ENCODE data around the gene GRK1.

GRK1 gene

DNA sequence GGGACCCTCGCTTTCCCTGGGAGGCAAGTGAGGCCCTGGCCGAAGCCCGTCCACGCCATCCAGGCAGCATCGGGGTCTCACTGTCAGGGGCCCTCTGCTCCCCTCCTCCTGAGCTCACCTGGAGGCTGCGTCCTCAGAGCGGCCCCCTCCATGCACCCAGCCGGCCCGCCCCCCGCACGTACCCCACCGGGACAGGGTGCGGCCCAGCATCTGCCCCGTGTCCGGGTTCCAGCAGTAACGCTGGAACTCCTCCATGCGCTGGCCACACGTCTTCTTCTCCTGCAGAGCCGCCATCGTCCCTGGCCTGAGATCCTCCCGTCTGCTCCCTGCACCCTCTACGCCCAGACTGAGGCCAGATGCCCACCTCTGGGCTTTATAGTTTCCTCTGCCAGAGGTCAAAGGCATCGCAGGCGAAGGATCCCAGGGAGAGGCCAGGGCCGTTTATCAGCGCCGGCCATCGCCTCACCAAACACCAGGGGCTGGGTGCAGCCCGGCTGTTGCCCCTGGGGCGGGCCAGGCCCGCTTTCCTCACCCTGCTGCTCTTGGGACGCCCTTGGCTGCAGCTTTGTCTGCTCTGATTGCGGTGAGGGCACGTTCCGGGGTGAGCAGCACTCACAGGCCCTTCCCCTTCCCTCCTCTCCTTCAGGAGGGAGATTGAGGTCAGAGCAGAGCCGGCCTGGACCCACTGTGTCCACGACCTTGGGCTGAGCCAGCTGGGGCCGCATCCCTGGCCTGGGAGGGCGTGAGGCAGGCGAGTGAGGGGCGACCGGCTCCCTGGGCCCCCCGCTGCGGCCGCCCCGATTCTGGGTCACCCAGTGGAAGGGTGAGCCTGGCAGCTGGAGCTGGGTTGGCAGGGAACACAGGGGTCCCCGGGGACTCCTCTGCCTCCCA, 8.9 kb upstream of the GRK1 start, which contains the start of gene ATP4B:
TSS of gene ATP4B (minus strand) at position 348 of the 891 bp plus-strand sequence. CDS start at position 294, 54 bp downstream.
- no peak within 1 kb of the TSS for H3K4me3 Mint-ChIP-seq
- H3K4me1 Mint-ChIP-seq, result peaks cover 11% of the 10 kb centered on the region
- H3K27ac Mint-ChIP-seq, result no peak within 1 kb of the TSS
- peaks cover 14% of the 10 kb centered on the region for H3K9me3 Mint-ChIP-seq
- no peaks in the 10 kb centered on the region for H3K27me3 Mint-ChIP-seq (ENCODE audit: low read depth)
- no peaks in the 10 kb centered on the region for H3K36me3 Mint-ChIP-seq (ENCODE audit: low read depth)
- TF ChIP-seq, protein P1, sequence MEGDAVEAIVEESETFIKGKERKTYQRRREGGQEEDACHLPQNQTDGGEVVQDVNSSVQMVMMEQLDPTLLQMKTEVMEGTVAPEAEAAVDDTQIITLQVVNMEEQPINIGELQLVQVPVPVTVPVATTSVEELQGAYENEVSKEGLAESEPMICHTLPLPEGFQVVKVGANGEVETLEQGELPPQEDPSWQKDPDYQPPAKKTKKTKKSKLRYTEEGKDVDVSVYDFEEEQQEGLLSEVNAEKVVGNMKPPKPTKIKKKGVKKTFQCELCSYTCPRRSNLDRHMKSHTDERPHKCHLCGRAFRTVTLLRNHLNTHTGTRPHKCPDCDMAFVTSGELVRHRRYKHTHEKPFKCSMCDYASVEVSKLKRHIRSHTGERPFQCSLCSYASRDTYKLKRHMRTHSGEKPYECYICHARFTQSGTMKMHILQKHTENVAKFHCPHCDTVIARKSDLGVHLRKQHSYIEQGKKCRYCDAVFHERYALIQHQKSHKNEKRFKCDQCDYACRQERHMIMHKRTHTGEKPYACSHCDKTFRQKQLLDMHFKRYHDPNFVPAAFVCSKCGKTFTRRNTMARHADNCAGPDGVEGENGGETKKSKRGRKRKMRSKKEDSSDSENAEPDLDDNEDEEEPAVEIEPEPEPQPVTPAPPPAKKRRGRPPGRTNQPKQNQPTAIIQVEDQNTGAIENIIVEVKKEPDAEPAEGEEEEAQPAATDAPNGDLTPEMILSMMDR (IDR thresholded peaks at IDR 0.05; ENCODE audit: unreplicated experiment in 3 of 3), result no peak

DNA sequence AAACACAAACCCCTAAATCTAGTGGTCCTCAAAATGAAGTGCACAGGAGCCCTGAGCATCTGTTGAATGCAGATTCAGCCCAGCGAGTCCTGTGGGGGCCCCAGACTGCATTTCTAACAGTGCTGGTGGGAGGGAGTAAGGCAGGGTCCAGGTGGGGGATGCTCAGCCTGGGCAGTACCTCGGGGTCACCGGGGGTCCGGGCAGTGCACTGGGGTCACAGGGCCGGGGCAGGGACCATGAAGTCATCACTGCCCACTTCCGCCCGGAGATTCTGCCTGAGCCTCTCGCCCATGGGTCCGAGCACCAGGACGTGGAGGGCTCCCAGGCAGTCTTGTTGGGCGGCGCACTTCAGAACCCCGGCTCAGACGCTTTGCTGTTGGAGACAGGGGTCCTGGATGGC, 8.2 kb upstream of the GRK1 start:
- H3K4me1 Mint-ChIP-seq, result peaks cover 6% of the 10 kb centered on the region
- H3K9me3 Mint-ChIP-seq, result peaks cover 14% of the 10 kb centered on the region
- peaks cover 1% of the 10 kb centered on the region for H3K27me3 Mint-ChIP-seq (ENCODE audit: low read depth)
- no peak overlapping the region for H3K4me3 Mint-ChIP-seq
- no peaks in the 10 kb centered on the region for H3K36me3 Mint-ChIP-seq (ENCODE audit: low read depth)
- TF ChIP-seq, protein P1 (IDR thresholded peaks at IDR 0.05; ENCODE audit: unreplicated experiment in 3 of 3), result no peak
- no peak overlapping the region for H3K27ac Mint-ChIP-seq

DNA sequence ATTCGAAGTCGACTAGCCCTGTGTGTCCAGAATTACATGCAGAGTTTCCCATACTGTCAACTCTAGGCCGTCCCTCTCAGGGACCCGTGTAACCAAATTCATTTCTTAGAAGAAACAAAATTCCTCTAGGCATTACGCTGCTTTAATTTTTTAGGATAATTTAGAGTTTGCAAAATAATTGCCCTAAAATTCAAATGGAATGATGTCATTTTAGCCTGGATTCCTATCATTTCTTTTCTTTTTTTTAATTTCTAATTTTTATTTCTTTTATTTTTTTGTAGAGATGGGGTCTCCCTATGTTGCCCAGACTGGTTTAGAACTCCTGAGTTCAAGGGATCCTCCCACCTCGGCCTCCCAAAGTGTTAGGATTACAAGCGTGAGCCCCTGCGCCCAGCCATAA, 7.7 kb upstream of the GRK1 start:
- Mint-ChIP-seq H3K27ac (no peak overlapping the region), H3K9me3 (peaks cover 14% of the 10 kb centered on the region), H3K27me3 (ENCODE audit: low read depth) (peaks cover 4% of the 10 kb centered on the region), H3K36me3 (ENCODE audit: low read depth) (no peaks in the 10 kb centered on the region), H3K4me3 (no peak overlapping the region), H3K4me1 (peaks cover under 1% of the 10 kb centered on the region)
- TF ChIP-seq, protein P1 (IDR thresholded peaks at IDR 0.05; ENCODE audit: unreplicated experiment in 3 of 3), result no peak

DNA sequence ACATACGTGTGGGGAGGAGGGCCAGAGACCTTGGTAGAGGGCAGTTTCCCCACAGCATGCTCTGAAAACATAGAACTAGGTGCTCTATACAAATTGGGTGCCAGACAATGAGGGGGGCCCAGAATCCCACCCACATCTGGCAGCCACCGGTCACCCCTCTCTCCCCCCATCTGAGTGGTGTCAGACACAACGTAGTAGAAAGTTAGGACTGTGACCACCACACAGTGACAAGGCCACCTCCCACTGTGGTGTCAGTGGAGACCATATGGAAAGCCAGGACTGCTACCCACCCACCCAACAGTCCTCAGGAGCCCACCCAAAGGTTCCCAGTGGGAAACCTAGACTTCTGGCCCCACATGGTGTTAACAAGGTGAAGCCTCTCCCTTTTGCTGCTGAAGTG, 7.0 kb upstream of the GRK1 start:
- Mint-ChIP-seq H3K4me3 (no peak overlapping the region), H3K9me3 (peaks cover 17% of the 10 kb centered on the region), H3K27ac (no peak overlapping the region), H3K27me3 (ENCODE audit: low read depth) (peaks cover 10% of the 10 kb centered on the region), H3K4me1 (no peaks in the 10 kb centered on the region), H3K36me3 (ENCODE audit: low read depth) (no peaks in the 10 kb centered on the region)
- TF ChIP-seq, protein P1 (IDR thresholded peaks at IDR 0.05; ENCODE audit: unreplicated experiment in 3 of 3), result no peak

DNA sequence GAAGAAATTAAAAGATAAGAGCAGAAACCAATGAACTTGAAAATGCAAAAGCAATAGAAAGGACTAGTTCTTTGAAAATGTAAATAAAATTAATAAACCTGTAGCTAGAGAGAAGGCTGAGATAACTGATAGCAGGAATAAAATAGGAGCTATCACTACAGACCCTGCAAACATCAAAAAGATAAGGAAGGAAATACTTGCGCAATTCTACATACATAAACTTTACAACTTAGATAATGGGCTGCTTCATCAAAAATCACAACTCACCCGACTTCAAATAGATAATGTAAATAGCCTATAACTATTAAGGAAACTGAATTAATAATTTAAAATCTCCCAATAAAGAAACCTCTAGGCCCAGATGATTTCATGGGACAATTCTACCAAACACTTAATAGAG, 5.5 kb upstream of the GRK1 start:
- Mint-ChIP-seq H3K9me3 (peaks cover 17% of the 10 kb centered on the region), H3K4me1 (no peaks in the 10 kb centered on the region), H3K36me3 (ENCODE audit: low read depth) (no peaks in the 10 kb centered on the region), H3K27me3 (ENCODE audit: low read depth) (peaks cover 15% of the 10 kb centered on the region), H3K27ac (no peak overlapping the region), H3K4me3 (no peak overlapping the region)
- TF ChIP-seq, protein P1 (IDR thresholded peaks at IDR 0.05; ENCODE audit: unreplicated experiment in 3 of 3), result no peak

DNA sequence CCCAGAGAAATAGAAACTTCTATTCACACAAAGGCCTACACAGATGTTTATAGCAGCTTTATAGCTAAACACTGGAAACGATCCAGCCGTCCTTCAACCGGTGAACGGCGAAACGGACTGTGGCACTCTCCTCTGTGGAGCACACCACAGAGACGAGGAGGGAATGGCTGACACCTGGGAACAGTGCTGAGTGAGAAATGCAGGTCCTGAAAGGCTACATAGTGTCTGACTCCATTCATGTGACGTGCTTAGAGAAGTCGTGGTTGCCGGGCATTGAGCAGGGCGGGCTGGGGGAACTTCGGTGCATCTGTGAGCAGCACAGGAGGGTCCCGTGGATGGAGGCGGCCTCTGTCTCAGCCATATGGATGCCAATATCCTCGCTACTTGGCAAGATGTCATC, 3.1 kb upstream of the GRK1 start:
- Mint-ChIP-seq H3K36me3 (ENCODE audit: low read depth) (no peaks in the 10 kb centered on the region), H3K4me1 (peaks cover 3% of the 10 kb centered on the region), H3K27me3 (ENCODE audit: low read depth) (peaks cover 18% of the 10 kb centered on the region), H3K9me3 (peaks cover 17% of the 10 kb centered on the region), H3K4me3 (no peak overlapping the region), H3K27ac (no peak overlapping the region)
- TF ChIP-seq, protein P1 (IDR thresholded peaks at IDR 0.05; ENCODE audit: unreplicated experiment in 3 of 3), result no peak
